WTC11 (cell line): Measurements from ENCODE around the gene MRC2. TPM values are rescaled to one million over a fixed set of nuclear protein-coding genes. Genes with fewer than 3 reads are reported as not detected.

Experiments used
- ATAC-seq: fragments of 200-7000 bp; cut with Tn5 transposase; 2 replicates; pipeline ENCODE4 v1.10.0; 2021; ENCODE audit warnings: mild to moderate bottlenecking, moderate library complexity
- CTCF ChIA-PET: fragments of 300-600 bp; sonication (Branson Sonifier 250); formaldehyde crosslinking; loops from one replicate; lab custom pipeline; 2021; ENCODE audit warnings: antibody characterized with exemption; lab: Charles Lee
- POLR2A ChIA-PET: fragments of 350-600 bp; sonication (Branson Sonifier 250); formaldehyde crosslinking; loops from one replicate; lab custom pipeline; 2021; ENCODE audit warnings: antibody characterized with exemption; lab: Charles Lee
- DNase-seq: peaks from one replicate; pipeline ENCODE4 v3.0.0; 2021; ENCODE audit warnings: low spot score
- H3K27ac Mint-ChIP-seq: 2 replicates; pipeline ENCODE4 v1.8.0; 2021; ENCODE audit warnings: mixed read lengths
- H3K27me3 Mint-ChIP-seq: 2 replicates; pipeline ENCODE4 v1.8.0; 2021; ENCODE audit warnings: low read depth, mild to moderate bottlenecking, moderate library complexity, mixed read lengths
- H3K36me3 Mint-ChIP-seq: 2 replicates; pipeline ENCODE4 v1.8.0; 2021; ENCODE audit warnings: mixed read lengths
- H3K4me1 Mint-ChIP-seq: 2 replicates; pipeline ENCODE4 v1.8.0; 2022; ENCODE audit warnings: mixed read lengths
- H3K4me3 Mint-ChIP-seq: 2 replicates; pipeline ENCODE4 v1.8.0; 2021; ENCODE audit warnings: mild to moderate bottlenecking, moderate library complexity, mixed read lengths
- H3K9me3 Mint-ChIP-seq: 2 replicates; pipeline ENCODE4 v1.8.0; 2021; ENCODE audit warnings: mixed read lengths
- CBFB ChIP-seq: sonication (generic); formaldehyde crosslinking; IDR thresholded peaks from 2 replicates; pipeline ENCODE4 v1.8.1; 2022; ENCODE audit warnings: mild to moderate bottlenecking, low read depth, missing genetic modification reagents
- ELF4 ChIP-seq: sonication (generic); formaldehyde crosslinking; IDR thresholded peaks from 2 replicates; pipeline ENCODE4 v1.8.1; 2022; ENCODE audit warnings: low read depth, mild to moderate bottlenecking, moderate library complexity, missing genetic modification reagents
- ESRRA ChIP-seq: sonication (generic); formaldehyde crosslinking; IDR thresholded peaks from 2 replicates; pipeline ENCODE4 v1.8.1; 2022; ENCODE audit warnings: mild to moderate bottlenecking, missing genetic modification reagents, borderline replicate concordance
- GABPB1 ChIP-seq: sonication (generic); formaldehyde crosslinking; IDR thresholded peaks from 2 replicates; pipeline ENCODE4 v1.8.1; 2023; ENCODE audit warnings: mild to moderate bottlenecking, missing genetic modification reagents
- GRHL2 ChIP-seq: fragments of 250-450 bp; sonication (Bioruptor Pico); IDR thresholded peaks from 2 replicates; pipeline ENCODE4 v1.8.0; 2022; ENCODE audit warnings: mild to moderate bottlenecking, moderate library complexity; ENCODE audit not compliant: insufficient replicate concordance, severe bottlenecking
- IRF2 ChIP-seq: sonication (generic); formaldehyde crosslinking; IDR thresholded peaks from 2 replicates; pipeline ENCODE4 v1.8.0; 2022; ENCODE audit warnings: low read depth, missing genetic modification reagents, borderline replicate concordance
- NFATC4 ChIP-seq: fragments of 250-450 bp; sonication (Bioruptor Pico); IDR thresholded peaks from 2 replicates; pipeline ENCODE4 v1.9.0; 2021; ENCODE audit warnings: mild to moderate bottlenecking
- OVOL2 ChIP-seq: fragments of 250-450 bp; sonication (Bioruptor Pico); IDR thresholded peaks from 2 replicates; pipeline ENCODE4 v1.9.0; 2021; ENCODE audit warnings: mild to moderate bottlenecking, borderline replicate concordance
- PRRX2 ChIP-seq: fragments of 250-450 bp; sonication (Bioruptor Pico); IDR thresholded peaks from 2 replicates; pipeline ENCODE4 v1.8.0; 2021; ENCODE audit warnings: mild to moderate bottlenecking
- total RNA-seq: library from RNA; stranded (reverse); gene quantifications from 3 replicates; pipeline ENCODE4 v1.2.3, GENCODE V29; 2021
- TF ChIP-seq, protein P1 (sequence below): fragments of 200-600 bp; IDR thresholded peaks from 2 replicates; pipeline ENCODE4 v1.8.0; 2022; ENCODE audit warnings: antibody characterized with exemption
- TF ChIP-seq, protein P2 (sequence below): sonication (generic); formaldehyde crosslinking; IDR thresholded peaks from 2 replicates; pipeline ENCODE4 v1.8.1; 2023; ENCODE audit warnings: mild to moderate bottlenecking, missing genetic modification reagents
- TF ChIP-seq, protein P3 (sequence below): sonication (generic); formaldehyde crosslinking; IDR thresholded peaks from 2 replicates; pipeline ENCODE4 v1.8.0; 2022; ENCODE audit warnings: mild to moderate bottlenecking, missing genetic modification reagents
- TF ChIP-seq, protein P4 (sequence below): sonication (generic); formaldehyde crosslinking; IDR thresholded peaks from 2 replicates; pipeline ENCODE4 v1.8.0; 2023; ENCODE audit warnings: missing genetic modification reagents
- TF ChIP-seq, protein P5 (sequence below): sonication (generic); formaldehyde crosslinking; conservative IDR thresholded peaks from 2 replicates; pipeline ENCODE4 v1.8.1; 2023; ENCODE audit warnings: mild to moderate bottlenecking, low read depth, missing genetic modification reagents, moderate library complexity
- TF ChIP-seq, protein P6 (sequence below): sonication (generic); formaldehyde crosslinking; IDR thresholded peaks from 2 replicates; pipeline ENCODE4 v1.8.1; 2022; ENCODE audit warnings: missing genetic modification reagents, borderline replicate concordance
- TF ChIP-seq, protein P7 (sequence below): sonication (generic); formaldehyde crosslinking; IDR thresholded peaks from 2 replicates; pipeline ENCODE4 v1.8.1; 2023; ENCODE audit warnings: mild to moderate bottlenecking, moderate library complexity, missing genetic modification reagents
- TF ChIP-seq, protein P8 (sequence below): sonication (generic); formaldehyde crosslinking; IDR thresholded peaks from 2 replicates; pipeline ENCODE4 v1.8.0; 2023; ENCODE audit warnings: mild to moderate bottlenecking, missing genetic modification reagents

MRC2 gene
- total RNA-seq, 1 experiment from 2014 or later: 35.3 TPM

DNA sequence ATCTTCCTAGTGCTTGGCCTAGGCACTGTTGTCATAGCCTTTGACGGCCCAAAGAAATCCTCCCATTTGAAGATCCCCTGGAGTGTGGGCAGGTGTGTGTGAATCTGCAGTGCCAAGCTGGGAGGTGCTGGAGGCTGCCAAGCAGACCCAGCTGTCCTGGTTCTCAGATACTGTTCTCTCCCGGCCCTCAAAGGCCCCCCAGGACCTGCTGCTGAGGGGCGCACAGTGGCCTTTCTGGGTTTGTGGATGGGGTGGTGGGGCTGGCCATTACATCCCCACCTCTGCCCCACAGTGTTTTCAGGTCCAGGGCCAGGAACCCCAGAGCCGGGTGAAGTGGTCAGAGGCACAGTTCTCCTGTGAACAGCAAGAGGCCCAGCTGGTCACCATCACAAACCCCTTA, 60.5 kb downstream of the MRC2 start (continued):
- TF ChIP-seq OVOL2 (CRISPR knock-in tag) (no peak), ESRRA (CRISPR knock-in tag) (no peak)
- TF ChIP-seq, protein P1, sequence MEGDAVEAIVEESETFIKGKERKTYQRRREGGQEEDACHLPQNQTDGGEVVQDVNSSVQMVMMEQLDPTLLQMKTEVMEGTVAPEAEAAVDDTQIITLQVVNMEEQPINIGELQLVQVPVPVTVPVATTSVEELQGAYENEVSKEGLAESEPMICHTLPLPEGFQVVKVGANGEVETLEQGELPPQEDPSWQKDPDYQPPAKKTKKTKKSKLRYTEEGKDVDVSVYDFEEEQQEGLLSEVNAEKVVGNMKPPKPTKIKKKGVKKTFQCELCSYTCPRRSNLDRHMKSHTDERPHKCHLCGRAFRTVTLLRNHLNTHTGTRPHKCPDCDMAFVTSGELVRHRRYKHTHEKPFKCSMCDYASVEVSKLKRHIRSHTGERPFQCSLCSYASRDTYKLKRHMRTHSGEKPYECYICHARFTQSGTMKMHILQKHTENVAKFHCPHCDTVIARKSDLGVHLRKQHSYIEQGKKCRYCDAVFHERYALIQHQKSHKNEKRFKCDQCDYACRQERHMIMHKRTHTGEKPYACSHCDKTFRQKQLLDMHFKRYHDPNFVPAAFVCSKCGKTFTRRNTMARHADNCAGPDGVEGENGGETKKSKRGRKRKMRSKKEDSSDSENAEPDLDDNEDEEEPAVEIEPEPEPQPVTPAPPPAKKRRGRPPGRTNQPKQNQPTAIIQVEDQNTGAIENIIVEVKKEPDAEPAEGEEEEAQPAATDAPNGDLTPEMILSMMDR: no peak
- TF ChIP-seq, protein P2, sequence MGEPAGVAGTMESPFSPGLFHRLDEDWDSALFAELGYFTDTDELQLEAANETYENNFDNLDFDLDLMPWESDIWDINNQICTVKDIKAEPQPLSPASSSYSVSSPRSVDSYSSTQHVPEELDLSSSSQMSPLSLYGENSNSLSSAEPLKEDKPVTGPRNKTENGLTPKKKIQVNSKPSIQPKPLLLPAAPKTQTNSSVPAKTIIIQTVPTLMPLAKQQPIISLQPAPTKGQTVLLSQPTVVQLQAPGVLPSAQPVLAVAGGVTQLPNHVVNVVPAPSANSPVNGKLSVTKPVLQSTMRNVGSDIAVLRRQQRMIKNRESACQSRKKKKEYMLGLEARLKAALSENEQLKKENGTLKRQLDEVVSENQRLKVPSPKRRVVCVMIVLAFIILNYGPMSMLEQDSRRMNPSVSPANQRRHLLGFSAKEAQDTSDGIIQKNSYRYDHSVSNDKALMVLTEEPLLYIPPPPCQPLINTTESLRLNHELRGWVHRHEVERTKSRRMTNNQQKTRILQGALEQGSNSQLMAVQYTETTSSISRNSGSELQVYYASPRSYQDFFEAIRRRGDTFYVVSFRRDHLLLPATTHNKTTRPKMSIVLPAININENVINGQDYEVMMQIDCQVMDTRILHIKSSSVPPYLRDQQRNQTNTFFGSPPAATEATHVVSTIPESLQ (CRISPR knock-in tag): no peak

DNA sequence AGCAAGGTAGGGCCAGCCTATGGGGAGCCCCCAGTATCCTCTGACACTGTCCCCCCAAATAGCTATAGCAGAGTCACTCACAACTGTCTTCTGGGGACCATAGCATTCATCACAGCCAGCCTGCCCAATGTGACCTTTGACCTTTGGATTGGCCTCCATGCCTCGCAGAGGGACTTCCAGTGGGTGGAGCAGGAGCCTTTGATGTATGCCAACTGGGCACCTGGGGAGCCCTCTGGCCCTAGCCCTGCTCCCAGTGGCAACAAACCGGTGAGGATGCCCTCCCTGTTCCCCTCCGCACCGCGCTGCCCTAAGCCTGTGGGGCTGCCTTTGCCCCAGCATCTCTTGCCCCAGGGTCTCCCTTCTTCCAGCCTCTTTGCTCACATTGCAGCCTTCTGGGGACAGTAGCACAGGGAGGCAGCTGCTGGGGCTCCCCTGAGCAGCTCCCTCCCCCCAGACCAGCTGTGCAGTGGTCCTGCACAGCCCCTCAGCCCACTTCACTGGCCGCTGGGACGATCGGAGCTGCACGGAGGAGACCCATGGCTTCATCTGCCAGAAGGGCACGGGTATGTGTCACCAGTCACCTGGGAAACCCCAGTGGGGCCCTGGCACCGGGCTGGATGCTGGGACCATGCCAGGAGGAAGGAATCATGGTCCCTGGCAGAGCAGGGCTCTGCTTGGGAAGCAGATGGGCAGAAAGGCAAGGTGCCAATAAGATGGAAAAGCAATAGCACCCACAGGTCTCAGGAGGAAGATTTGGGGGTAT, 61.1 kb downstream of the MRC2 start:
- no peak for TF ChIP-seq NFATC4 (CRISPR knock-in tag)
- TF ChIP-seq, protein P3, sequence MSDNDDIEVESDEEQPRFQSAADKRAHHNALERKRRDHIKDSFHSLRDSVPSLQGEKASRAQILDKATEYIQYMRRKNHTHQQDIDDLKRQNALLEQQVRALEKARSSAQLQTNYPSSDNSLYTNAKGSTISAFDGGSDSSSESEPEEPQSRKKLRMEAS: no peak
- TF ChIP-seq GRHL2 (CRISPR knock-in tag): no peak
- no peak for TF ChIP-seq IRF2 (CRISPR knock-in tag)
- TF ChIP-seq ELF4 (CRISPR knock-in tag): no peak
- TF ChIP-seq, protein P4, sequence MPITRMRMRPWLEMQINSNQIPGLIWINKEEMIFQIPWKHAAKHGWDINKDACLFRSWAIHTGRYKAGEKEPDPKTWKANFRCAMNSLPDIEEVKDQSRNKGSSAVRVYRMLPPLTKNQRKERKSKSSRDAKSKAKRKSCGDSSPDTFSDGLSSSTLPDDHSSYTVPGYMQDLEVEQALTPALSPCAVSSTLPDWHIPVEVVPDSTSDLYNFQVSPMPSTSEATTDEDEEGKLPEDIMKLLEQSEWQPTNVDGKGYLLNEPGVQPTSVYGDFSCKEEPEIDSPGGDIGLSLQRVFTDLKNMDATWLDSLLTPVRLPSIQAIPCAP (CRISPR knock-in tag): no peak
- TF ChIP-seq CBFB (CRISPR knock-in tag): no peak
- TF ChIP-seq, protein P5, sequence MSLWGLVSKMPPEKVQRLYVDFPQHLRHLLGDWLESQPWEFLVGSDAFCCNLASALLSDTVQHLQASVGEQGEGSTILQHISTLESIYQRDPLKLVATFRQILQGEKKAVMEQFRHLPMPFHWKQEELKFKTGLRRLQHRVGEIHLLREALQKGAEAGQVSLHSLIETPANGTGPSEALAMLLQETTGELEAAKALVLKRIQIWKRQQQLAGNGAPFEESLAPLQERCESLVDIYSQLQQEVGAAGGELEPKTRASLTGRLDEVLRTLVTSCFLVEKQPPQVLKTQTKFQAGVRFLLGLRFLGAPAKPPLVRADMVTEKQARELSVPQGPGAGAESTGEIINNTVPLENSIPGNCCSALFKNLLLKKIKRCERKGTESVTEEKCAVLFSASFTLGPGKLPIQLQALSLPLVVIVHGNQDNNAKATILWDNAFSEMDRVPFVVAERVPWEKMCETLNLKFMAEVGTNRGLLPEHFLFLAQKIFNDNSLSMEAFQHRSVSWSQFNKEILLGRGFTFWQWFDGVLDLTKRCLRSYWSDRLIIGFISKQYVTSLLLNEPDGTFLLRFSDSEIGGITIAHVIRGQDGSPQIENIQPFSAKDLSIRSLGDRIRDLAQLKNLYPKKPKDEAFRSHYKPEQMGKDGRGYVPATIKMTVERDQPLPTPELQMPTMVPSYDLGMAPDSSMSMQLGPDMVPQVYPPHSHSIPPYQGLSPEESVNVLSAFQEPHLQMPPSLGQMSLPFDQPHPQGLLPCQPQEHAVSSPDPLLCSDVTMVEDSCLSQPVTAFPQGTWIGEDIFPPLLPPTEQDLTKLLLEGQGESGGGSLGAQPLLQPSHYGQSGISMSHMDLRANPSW (CRISPR knock-in tag): no peak
- TF ChIP-seq, protein P6, sequence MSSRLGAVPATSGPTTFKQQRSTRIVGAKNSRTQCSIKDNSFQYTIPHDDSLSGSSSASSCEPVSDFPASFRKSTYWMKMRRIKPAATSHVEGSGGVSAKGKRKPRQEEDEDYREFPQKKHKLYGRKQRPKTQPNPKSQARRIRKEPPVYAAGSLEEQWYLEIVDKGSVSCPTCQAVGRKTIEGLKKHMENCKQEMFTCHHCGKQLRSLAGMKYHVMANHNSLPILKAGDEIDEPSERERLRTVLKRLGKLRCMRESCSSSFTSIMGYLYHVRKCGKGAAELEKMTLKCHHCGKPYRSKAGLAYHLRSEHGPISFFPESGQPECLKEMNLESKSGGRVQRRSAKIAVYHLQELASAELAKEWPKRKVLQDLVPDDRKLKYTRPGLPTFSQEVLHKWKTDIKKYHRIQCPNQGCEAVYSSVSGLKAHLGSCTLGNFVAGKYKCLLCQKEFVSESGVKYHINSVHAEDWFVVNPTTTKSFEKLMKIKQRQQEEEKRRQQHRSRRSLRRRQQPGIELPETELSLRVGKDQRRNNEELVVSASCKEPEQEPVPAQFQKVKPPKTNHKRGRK (CRISPR knock-in tag): no peak
- no peak for TF ChIP-seq GABPB1 (CRISPR knock-in tag)
- TF ChIP-seq, protein P7, sequence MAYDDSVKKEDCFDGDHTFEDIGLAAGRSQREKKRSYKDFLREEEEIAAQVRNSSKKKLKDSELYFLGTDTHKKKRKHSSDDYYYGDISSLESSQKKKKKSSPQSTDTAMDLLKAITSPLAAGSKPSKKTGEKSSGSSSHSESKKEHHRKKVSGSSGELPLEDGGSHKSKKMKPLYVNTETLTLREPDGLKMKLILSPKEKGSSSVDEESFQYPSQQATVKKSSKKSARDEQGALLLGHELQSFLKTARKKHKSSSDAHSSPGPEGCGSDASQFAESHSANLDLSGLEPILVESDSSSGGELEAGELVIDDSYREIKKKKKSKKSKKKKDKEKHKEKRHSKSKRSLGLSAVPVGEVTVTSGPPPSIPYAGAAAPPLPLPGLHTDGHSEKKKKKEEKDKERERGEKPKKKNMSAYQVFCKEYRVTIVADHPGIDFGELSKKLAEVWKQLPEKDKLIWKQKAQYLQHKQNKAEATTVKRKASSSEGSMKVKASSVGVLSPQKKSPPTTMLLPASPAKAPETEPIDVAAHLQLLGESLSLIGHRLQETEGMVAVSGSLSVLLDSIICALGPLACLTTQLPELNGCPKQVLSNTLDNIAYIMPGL (CRISPR knock-in tag): no peak
- TF ChIP-seq PRRX2 (CRISPR knock-in tag): no peak
- TF ChIP-seq, protein P8, sequence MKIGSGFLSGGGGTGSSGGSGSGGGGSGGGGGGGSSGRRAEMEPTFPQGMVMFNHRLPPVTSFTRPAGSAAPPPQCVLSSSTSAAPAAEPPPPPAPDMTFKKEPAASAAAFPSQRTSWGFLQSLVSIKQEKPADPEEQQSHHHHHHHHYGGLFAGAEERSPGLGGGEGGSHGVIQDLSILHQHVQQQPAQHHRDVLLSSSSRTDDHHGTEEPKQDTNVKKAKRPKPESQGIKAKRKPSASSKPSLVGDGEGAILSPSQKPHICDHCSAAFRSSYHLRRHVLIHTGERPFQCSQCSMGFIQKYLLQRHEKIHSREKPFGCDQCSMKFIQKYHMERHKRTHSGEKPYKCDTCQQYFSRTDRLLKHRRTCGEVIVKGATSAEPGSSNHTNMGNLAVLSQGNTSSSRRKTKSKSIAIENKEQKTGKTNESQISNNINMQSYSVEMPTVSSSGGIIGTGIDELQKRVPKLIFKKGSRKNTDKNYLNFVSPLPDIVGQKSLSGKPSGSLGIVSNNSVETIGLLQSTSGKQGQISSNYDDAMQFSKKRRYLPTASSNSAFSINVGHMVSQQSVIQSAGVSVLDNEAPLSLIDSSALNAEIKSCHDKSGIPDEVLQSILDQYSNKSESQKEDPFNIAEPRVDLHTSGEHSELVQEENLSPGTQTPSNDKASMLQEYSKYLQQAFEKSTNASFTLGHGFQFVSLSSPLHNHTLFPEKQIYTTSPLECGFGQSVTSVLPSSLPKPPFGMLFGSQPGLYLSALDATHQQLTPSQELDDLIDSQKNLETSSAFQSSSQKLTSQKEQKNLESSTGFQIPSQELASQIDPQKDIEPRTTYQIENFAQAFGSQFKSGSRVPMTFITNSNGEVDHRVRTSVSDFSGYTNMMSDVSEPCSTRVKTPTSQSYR: no peak
- no peaks in the 10 kb centered on the region for H3K27me3 Mint-ChIP-seq
- H3K4me1 Mint-ChIP-seq: peaks cover 3% of the 10 kb centered on the region
- no peak overlapping the region for H3K27ac Mint-ChIP-seq
- H3K36me3 Mint-ChIP-seq: peaks cover 26% of the 10 kb centered on the region
- POLR2A ChIA-PET: no interaction called here
- ATAC-seq (no peak), DNase-seq (no peak)
- CTCF ChIA-PET: interaction anchor here (1.2 kb wide), 1 partner anchor 15 kb away, joined by 4 read pairs; no protein-coding TSS in a partner anchor
- no peak overlapping the region for H3K4me3 Mint-ChIP-seq
- peaks cover 22% of the 10 kb centered on the region for H3K9me3 Mint-ChIP-seq
